Neural cell (in vitro differentiated cells): ENCODE data around the gene DCAF15. TPM values are rescaled to one million over a fixed set of nuclear protein-coding genes. Genes with fewer than 3 reads are reported as not detected.

Experiments used
- H2AFZ ChIP-seq: fragments of 200-600, 300-800 bp; sonication (generic), shearing (Covaris generic); 2 replicates; pipeline ENCODE4 v1.6.0; 2014; ENCODE audit warnings: low read depth, mild to moderate bottlenecking, antibody characterized with exemption, low read length, moderate library complexity
- H3F3A ChIP-seq: fragments of 200-600 bp; shearing (Covaris generic); 2 replicates; pipeline ENCODE4 v1.6.1; 2016; ENCODE audit warnings: mild to moderate bottlenecking, moderate library complexity, mixed read lengths, antibody characterized with exemption, low read length; ENCODE audit not compliant: insufficient read depth, poor library complexity, severe bottlenecking
- H3K27ac ChIP-seq: fragments of 200-600, 300-800 bp; sonication (generic), shearing (Covaris generic); 2 replicates; pipeline ENCODE4 v1.5.1; 2014; ENCODE audit warnings: mild to moderate bottlenecking, low read length, moderate library complexity
- H3K27me3 ChIP-seq: fragments of 300-800, 200-600 bp; sonication (generic), shearing (Covaris generic); 2 replicates; pipeline ENCODE4 v1.6.0; 2014; ENCODE audit warnings: mild to moderate bottlenecking, low read depth, low read length, moderate library complexity; ENCODE audit not compliant: insufficient read depth
- H3K36me3 ChIP-seq: fragments of 300-800, 200-600 bp; sonication (generic), shearing (Covaris generic); 2 replicates; pipeline ENCODE4 v1.5.1; 2014; ENCODE audit warnings: mild to moderate bottlenecking, antibody characterized with exemption, low read length, moderate library complexity; ENCODE audit not compliant: insufficient read depth
- H3K4me2 ChIP-seq: fragments of 300-800, 200-600 bp; sonication (generic), shearing (Covaris generic); 2 replicates; pipeline ENCODE4 v1.6.0; 2014; ENCODE audit warnings: mild to moderate bottlenecking, low read length
- H3K4me3 ChIP-seq: fragments of 300-800, 200-600 bp; sonication (generic), shearing (Covaris generic); 2 replicates; pipeline ENCODE4 v1.5.1; 2014; ENCODE audit warnings: mild to moderate bottlenecking, low read length, moderate library complexity
- H3K79me2 ChIP-seq: fragments of 200-600 bp; shearing (Covaris generic); replicated peaks from 2 replicates; pipeline ENCODE4 v1.6.0; 2014; ENCODE audit warnings: mild to moderate bottlenecking, low read length, moderate library complexity; ENCODE audit not compliant: insufficient read depth
- H3K9ac ChIP-seq: fragments of 300-800, 200-600 bp; sonication (generic), shearing (Covaris generic); 2 replicates; pipeline ENCODE4 v1.6.1; 2016; ENCODE audit warnings: mild to moderate bottlenecking, low read length, mixed read lengths
- H3K9me2 ChIP-seq: fragments of 200-600 bp; shearing (Covaris generic); 2 replicates; pipeline ENCODE4 v1.6.1; 2016; ENCODE audit warnings: mild to moderate bottlenecking, low read length, mixed read lengths; ENCODE audit not compliant: insufficient read depth
- H3K9me3 ChIP-seq: fragments of 200-600, 300-800 bp; sonication (generic), shearing (Covaris generic); 2 replicates; pipeline ENCODE4 v1.6.1; 2016; ENCODE audit warnings: mild to moderate bottlenecking, mixed run types, low read length, moderate library complexity, mixed read lengths
- H4K20me1 ChIP-seq: fragments of 200-600 bp; shearing (Covaris generic); 2 replicates; pipeline ENCODE4 v1.6.1; 2016; ENCODE audit warnings: mild to moderate bottlenecking, mixed run types; ENCODE audit not compliant: insufficient read depth
- EP300 ChIP-seq: fragments of 450-650 bp; conservative IDR thresholded peaks from 2 replicates; pipeline ENCODE4 v1.6.1; 2014; ENCODE audit warnings: antibody characterized with exemption, mild to moderate bottlenecking, moderate library complexity; ENCODE audit not compliant: poor library complexity, severe bottlenecking
- EZH2 ChIP-seq: fragments of 200-600, 300-800 bp; shearing (Covaris generic), sonication (generic); IDR thresholded peaks from 2 replicates; pipeline ENCODE4 v1.6.1; 2014; ENCODE audit warnings: antibody characterized with exemption, low read length, borderline replicate concordance, mild to moderate bottlenecking; ENCODE audit not compliant: insufficient read depth, poor library complexity, severe bottlenecking
- MXI1 ChIP-seq: fragments of 450-650 bp; conservative IDR thresholded peaks from 2 replicates; pipeline ENCODE4 v1.6.1; 2014; ENCODE audit warnings: antibody characterized with exemption, mild to moderate bottlenecking; ENCODE audit not compliant: poor library complexity, severe bottlenecking
- POLR2AphosphoS5 ChIP-seq: IDR thresholded peaks from 2 replicates; pipeline ENCODE4 v1.6.1; 2012
- RAD21 ChIP-seq: fragments of 450-650 bp; conservative IDR thresholded peaks from 2 replicates; pipeline ENCODE4 v1.6.1; 2014; ENCODE audit warnings: antibody characterized with exemption, mild to moderate bottlenecking, moderate library complexity
- SMC3 ChIP-seq: fragments of 450-650 bp; conservative IDR thresholded peaks from 2 replicates; pipeline ENCODE4 v1.6.1; 2014; ENCODE audit warnings: antibody characterized with exemption, mild to moderate bottlenecking, moderate library complexity; ENCODE audit not compliant: poor library complexity
- TAF1 ChIP-seq: IDR thresholded peaks from 2 replicates; pipeline ENCODE4 v1.6.1; 2012; ENCODE audit warnings: low read depth
- polyA plus RNA-seq: library from polyadenylated mRNA; depleted of rRNA; stranded (reverse); fragments of >200 nt; gene quantifications from 2 replicates; pipeline ENCODE4 v1.2.3, GENCODE V29; 2014
- TF ChIP-seq, protein P1 (sequence below): IDR thresholded peaks from 2 replicates; pipeline ENCODE4 v1.6.1; 2012; ENCODE audit warnings: borderline replicate concordance
- TF ChIP-seq, protein P2 (sequence below): fragments of 450-650 bp; IDR thresholded peaks from 2 replicates; pipeline ENCODE4 v1.5.1; 2014; ENCODE audit warnings: antibody characterized with exemption, mild to moderate bottlenecking, moderate library complexity; ENCODE audit not compliant: poor library complexity, severe bottlenecking

DCAF15 gene
- polyA plus RNA-seq, 1 donor from 2014 or later = 39.4 TPM

DNA sequence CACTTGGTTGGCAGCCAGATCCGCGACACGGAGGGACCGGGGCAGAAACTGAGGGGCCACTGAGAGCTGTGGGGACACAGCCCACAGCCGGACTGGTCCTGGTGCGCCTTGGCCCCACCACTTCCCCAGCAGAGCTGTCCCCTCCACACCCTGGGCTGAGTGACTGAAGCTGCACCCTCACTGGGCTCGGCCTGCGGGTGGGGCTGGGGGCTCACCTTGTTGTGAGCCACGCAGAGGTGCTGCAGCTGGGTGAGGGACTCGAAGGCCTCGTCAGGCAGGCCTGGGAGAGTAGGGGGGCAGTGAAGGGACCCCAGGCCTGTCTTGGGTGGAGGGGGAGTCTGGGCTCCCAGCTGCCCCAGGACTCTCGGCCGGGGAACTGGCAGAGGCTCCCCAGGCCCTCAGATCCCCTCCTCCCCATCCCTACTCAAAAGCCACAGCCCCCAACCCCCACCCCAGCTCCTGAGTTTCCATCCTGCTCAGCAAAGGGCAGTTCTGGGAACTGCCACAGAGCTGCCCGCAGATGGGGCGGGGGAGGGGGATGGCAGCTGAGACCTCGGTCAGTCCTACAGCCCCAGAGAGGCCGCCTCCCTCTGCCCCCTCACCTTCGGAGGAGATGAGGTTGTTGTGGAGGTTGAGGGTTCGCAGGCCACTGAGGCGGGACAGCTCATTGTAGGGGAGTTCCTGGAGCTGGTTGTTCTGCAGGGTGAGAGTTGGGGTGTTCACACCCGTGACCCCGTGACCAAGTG is 16.4 kb upstream of the DCAF15 start:
- Histone ChIP-seq H3K4me2 (no peak overlapping the region), H3K27ac (no peak overlapping the region), H3K9me2 (no peaks in the 10 kb centered on the region), H4K20me1 (no peaks in the 10 kb centered on the region), H3K9me3 (no peaks in the 10 kb centered on the region), H3F3A (no peaks in the 10 kb centered on the region), H3K9ac (no peak overlapping the region), H3K36me3 (no peaks in the 10 kb centered on the region), H3K27me3 (no peaks in the 10 kb centered on the region), H3K79me2 (no peaks in the 10 kb centered on the region), H2AFZ (no peak overlapping the region), H3K4me3 (no peak overlapping the region)
- no peak for TF ChIP-seq MXI1
- no peak for TF ChIP-seq RAD21
- TF ChIP-seq EZH2 = no peak
- TF ChIP-seq, protein P1, sequence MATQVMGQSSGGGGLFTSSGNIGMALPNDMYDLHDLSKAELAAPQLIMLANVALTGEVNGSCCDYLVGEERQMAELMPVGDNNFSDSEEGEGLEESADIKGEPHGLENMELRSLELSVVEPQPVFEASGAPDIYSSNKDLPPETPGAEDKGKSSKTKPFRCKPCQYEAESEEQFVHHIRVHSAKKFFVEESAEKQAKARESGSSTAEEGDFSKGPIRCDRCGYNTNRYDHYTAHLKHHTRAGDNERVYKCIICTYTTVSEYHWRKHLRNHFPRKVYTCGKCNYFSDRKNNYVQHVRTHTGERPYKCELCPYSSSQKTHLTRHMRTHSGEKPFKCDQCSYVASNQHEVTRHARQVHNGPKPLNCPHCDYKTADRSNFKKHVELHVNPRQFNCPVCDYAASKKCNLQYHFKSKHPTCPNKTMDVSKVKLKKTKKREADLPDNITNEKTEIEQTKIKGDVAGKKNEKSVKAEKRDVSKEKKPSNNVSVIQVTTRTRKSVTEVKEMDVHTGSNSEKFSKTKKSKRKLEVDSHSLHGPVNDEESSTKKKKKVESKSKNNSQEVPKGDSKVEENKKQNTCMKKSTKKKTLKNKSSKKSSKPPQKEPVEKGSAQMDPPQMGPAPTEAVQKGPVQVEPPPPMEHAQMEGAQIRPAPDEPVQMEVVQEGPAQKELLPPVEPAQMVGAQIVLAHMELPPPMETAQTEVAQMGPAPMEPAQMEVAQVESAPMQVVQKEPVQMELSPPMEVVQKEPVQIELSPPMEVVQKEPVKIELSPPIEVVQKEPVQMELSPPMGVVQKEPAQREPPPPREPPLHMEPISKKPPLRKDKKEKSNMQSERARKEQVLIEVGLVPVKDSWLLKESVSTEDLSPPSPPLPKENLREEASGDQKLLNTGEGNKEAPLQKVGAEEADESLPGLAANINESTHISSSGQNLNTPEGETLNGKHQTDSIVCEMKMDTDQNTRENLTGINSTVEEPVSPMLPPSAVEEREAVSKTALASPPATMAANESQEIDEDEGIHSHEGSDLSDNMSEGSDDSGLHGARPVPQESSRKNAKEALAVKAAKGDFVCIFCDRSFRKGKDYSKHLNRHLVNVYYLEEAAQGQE = no peak
- TF ChIP-seq EP300 = no peak
- no peak for TF ChIP-seq TAF1
- no peak for TF ChIP-seq POLR2AphosphoS5
- TF ChIP-seq, protein P2, sequence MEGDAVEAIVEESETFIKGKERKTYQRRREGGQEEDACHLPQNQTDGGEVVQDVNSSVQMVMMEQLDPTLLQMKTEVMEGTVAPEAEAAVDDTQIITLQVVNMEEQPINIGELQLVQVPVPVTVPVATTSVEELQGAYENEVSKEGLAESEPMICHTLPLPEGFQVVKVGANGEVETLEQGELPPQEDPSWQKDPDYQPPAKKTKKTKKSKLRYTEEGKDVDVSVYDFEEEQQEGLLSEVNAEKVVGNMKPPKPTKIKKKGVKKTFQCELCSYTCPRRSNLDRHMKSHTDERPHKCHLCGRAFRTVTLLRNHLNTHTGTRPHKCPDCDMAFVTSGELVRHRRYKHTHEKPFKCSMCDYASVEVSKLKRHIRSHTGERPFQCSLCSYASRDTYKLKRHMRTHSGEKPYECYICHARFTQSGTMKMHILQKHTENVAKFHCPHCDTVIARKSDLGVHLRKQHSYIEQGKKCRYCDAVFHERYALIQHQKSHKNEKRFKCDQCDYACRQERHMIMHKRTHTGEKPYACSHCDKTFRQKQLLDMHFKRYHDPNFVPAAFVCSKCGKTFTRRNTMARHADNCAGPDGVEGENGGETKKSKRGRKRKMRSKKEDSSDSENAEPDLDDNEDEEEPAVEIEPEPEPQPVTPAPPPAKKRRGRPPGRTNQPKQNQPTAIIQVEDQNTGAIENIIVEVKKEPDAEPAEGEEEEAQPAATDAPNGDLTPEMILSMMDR = no peak
- TF ChIP-seq SMC3 = no peak

DNA sequence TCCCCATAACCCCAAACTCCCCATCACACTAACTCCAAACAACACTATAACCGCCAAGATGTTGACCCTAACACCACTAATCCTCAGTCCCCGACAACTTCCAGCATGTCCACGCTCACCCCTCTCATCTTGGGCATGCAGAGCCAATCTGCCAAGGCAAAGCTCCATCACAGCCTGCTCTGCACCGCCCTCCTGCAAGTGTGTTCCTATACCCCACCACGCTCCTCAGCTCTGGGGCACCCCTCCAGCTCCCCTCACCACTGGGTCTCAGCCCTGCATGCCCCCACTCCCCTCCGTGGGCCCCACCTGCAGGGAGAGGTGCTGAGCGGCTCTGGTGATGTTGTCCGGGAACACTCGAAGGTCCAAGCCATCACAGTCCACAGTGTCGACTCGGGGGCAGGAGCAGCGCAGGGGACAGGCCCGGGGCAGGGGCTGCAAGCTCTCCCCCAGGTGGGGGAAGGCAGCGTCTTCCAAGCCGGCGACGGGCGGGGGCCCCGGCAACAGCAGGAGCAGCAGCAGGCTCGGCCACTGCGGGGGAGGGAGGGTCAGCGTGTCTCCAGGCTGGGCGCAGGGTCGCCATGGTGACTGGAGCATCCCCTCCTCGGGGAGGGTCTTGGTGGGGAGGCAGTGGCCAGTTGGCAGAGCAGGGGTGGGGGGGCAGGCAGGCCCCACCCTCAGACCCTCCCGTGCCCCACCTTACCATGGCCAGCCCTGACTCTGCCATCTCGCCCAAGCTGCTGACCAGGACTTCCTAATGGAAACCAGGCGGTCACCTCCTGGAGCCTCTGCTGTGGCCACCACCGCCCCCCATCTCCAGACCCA is 14.6 kb upstream of the DCAF15 start:
- H3K9me3 ChIP-seq = no peaks in the 10 kb centered on the region
- H3K36me3 ChIP-seq = no peaks in the 10 kb centered on the region
- no peak overlapping the region for H2AFZ ChIP-seq
- TF ChIP-seq TAF1 (no peak), POLR2AphosphoS5 (no peak)
- no peak overlapping the region for H3K4me3 ChIP-seq
- H3K9me2 ChIP-seq = no peaks in the 10 kb centered on the region
- no peak overlapping the region for H3K27ac ChIP-seq
- H3F3A ChIP-seq = no peaks in the 10 kb centered on the region
- H3K27me3 ChIP-seq = no peaks in the 10 kb centered on the region
- H3K9ac ChIP-seq = no peak overlapping the region
- no peaks in the 10 kb centered on the region for H3K79me2 ChIP-seq
- H4K20me1 ChIP-seq = no peaks in the 10 kb centered on the region
- H3K4me2 ChIP-seq = no peak overlapping the region
